GM19240 (cell line): ENCODE data around the gene YKT6.

Experiments used
- DNase-seq: peaks from one replicate; pipeline ENCODE4 v3.0.0; 2011; ENCODE audit warnings: low spot score; ENCODE audit not compliant: insufficient read length

The YKT6 gene

GRCh38 chr7:44217852-44218402, 17.1 kb downstream of the YKT6 start:
- DNase-seq = no peak

- DNase-seq = no peak
Observed at GRCh38 chr7:44218418-44219201, 17.8 kb downstream of the YKT6 start.

- no peak for DNase-seq
Observed at GRCh38 chr7:44219371-44220045, 18.7 kb downstream of the YKT6 start.

GRCh38 chr7:44220046-44220357, 19.2 kb downstream of the YKT6 start:
- DNase-seq = no peak

- DNase-seq = no peak
Observed at GRCh38 chr7:44220358-44221112, 19.8 kb downstream of the YKT6 start.

DNA sequence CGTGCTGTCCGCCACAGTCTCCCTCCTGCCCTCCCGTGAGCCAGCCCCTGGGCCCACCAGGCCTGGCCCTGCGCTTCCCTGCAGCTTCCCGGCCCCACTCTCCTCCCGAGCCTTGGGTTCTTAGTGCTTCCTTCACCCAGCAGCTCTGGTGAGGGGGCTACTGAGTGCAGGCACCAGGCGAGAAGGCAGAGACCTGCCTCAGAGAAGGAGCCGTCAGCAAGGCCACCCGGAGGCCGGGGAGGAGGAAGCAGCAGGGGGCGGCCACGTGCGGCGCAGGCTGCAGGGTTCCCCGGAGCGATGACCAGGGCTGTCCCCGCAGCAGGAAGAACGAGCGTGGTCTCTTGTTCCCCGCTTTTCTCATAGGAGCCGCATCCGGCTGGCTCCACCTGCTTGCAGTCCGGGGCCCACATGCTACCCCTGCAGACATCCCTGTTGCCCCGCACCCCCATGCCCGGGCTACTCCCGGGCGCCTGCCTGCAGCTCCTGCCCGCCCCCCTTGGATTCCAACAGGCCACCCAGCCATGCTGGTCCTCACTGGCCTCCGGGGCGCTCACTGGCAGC, 20.5 kb downstream of the YKT6 start:
- DNase-seq = no peak

- no peak for DNase-seq
Observed at GRCh38 chr7:44222074-44222473, 21.3 kb downstream of the YKT6 start.

DNA sequence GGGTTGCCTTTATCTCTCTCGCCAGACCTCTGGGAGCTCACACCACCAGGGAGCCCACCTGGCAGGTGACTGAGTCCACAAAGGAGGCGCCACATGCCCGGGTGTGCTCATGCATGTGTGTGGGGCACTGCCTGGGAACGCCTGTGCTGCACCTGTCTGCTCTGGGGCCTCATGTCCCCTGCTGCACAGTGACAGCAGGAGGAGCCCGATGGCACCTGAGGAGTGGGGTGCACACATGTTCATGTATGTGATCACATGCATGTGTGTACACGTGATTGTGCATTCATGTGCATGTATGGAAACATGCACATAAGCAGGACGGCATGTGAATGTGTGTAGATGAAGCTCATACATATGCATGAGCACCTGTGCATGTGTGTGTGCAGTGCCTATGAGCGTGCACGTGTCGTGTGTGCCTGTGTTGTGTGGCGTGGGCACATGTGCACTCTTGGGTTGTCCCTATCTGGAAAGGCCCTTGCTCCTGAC, 22.0 kb downstream of the YKT6 start:
- DNase-seq = no peak

GRCh38 chr7:44223362-44224079, 22.7 kb downstream of the YKT6 start:
- DNase-seq = no peak

- no peak for DNase-seq
Observed at GRCh38 chr7:44224080-44224973, 23.5 kb downstream of the YKT6 start.

DNA sequence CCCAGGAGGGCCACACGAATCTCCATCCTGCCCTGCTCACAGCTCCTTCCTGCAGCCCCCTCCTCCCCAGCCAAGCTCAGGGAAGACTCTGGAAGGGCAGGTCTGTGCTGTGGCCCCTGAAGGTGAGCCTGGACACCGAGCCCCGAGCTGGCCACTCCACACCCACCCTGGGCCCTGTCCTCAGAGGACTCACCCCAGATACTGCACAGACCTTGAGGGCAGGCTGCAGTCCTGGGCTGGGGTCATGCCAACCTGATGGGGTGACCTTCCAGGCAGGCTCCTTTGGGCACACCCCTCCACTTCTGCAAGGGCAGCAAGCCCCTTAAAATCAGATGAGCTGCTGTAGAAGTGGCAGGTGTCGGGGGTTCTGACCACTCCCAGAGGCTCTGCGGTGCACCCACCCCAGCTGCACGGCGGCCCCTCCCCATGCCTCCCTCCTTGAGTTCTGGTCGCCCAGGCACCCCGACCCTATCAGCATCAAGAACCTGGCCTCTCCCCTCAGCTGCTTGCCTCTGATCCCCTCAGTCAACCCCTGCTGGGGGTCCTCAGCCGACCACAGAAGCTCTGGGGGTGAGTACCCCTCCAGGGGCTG, 24.3 kb downstream of the YKT6 start:
- DNase-seq = no peak

DNA sequence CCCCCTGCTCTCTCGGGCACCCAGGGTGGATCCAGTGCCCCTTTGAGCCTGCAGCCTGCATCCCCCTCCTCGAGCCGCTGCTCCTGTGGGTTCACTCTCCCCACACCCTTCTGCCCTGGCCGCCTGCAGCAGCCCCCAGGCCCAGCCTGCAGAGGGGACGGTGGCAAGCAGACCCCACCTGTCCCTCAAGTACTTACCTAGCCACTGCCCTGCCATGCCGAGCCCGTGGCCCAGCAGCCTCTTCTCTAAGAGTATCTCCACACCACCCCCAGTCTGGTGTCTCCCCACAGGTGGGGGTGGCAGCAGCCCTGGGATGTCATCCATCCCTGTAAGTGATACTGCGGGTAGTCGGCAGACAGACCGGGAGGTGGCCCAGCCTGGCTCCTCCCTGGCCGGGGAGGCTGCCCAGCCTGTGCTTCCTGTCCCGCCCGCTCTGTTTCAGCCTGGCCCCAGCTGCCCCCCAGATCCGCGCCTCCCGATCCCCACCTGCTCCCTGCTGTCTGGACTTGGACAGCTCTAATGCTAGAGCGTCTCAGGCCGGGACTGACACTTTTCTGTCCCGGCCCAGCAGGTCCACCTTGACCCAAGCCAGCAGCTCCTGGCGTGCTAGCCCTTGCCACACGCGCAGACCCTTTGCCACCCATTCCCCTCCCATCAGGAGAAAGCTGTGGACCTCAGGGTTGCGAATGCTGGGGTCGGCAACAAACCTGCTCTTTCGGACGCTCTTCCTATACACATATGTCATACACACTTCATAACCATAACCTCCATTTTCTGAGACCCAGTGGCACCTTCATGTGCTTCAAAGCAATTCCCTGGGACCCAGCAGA, 25.0 kb downstream of the YKT6 start:
- no peak for DNase-seq

DNA sequence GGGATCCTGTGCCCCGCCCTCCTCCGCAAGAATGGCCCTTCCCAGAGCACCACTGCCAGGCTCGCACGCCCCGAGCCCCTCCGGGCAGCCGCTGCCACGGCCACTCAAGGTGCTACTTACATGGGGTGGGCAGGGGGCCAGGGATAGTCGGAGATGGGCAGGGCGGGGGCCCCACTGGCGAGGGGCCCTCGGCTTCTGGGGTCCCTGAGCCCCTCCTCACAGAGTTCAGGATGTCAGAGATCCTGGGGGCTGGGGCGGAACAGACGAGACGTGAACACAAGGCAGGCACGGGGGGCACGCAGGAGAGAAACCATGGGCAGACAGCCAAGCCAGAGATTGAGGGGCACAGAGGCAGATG, 25.6 kb downstream of the YKT6 start:
- no peak for DNase-seq

GRCh38 chr7:44227911-44228310, 27.1 kb downstream of the YKT6 start:
- DNase-seq = no peak

- DNase-seq = no peak
Observed at GRCh38 chr7:44228571-44229350, 28.0 kb downstream of the YKT6 start.

DNA sequence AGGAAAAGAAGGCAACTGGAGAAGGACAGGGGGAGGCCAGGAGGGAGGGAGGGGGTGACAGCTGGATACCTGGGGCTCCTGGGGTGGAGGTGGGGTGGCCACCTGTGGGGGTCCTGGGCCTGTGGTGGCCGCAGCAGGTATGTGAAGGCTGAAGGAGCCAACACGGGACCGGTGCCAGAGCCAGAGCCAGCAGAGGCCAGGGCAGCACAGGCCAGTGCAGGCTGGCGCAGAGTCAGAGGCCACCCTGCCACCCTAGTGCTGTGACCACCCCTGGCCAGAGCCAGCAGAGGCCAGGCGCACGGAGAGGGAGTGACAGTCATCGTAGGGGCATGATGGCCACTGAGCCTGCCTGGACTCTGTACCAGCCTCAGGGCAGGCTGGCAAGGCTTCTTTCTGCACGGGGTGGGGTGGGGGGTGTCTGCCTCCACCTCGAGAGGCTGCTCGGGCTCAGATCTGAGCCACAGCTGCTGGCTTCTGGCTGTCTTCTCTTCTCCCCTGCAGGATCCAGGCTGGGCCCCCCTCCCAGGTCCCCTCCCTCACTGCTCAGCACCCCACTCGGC, 28.8 kb downstream of the YKT6 start:
- no peak for DNase-seq

DNA sequence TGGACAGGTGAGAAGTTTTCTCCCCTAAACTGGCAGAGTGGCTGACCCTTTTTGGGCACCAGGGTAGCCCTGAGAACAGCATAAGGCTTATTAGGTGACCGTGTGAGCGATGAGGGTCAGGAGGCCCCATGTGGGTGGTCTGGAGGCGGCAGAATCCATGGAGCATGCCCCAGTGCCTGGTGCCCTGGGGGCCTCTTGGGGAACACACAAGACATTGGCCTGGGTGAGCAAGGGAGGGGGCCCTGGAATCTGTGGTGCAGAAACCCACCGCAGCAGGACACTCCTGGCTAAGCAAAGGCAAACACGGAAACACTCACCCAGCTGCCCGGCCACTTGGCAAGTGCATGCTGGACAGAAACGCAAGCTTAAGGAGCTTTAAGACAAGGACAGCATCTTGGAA, 29.5 kb downstream of the YKT6 start:
- no peak for DNase-seq

DNA sequence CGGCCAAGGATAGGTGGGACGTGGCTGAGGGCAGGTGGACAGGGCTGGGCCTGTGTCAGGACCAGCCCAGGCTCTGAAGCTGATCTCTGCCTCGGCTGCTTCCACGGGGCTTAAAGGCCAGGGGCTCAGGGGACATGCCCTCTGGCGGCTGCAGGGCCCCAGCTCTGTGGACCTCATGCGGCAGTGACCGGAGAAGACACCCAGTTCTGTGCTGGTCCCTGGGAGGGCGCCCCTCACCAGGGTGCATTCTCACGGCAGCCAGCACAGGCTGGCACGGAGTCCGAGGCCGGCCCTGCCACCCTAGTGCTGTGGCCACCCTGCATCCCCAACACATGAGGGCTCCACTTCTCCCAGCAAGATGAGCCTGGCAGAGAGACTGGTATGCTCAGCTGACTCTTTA, 30.3 kb downstream of the YKT6 start:
- DNase-seq = no peak
